ENCODE data around the gene CXXC1.

- TF ChIP-seq POLR2A (IDR thresholded peaks at IDR 0.05), result no peak
- TF ChIP-seq CTCF (IDR thresholded peaks at IDR 0.05), result no peak
- TF ChIP-seq POLR2AphosphoS5 (IDR thresholded peaks at IDR 0.05), result no peak
- no peak for TF ChIP-seq EP300 (IDR thresholded peaks at IDR 0.05)
Observed at GRCh38 chr18:50286391-50287027, 983 bp downstream of the CXXC1 start.

Data from sigmoid colon (tissue), 4 donors.